Mucosa of rectum (tissue), 2 donors: Measurements from ENCODE around the gene LILRB2.
"Not testable (repeated sequence)": the region's sequence is repeated elsewhere in the genome, so short reads cannot be mapped to it uniquely, and the experiment has no call there.

ENCODE experiments used
- H3K27ac ChIP-seq, 2 donors: one replicate each; pipeline ENCODE4 v1.7.0; 2013; ENCODE audit warnings: inconsistent platforms in 2 of 2, low read depth in 2 of 2, low read length in 2 of 2
- H3K27me3 ChIP-seq, 2 donors: one replicate each; pipeline ENCODE4 v1.7.0; 2013; ENCODE audit warnings: low read length in 2 of 2; ENCODE audit not compliant: control insufficient read depth in 2 of 2, insufficient read depth in 2 of 2
- H3K36me3 ChIP-seq, 2 donors: one replicate each; pipeline ENCODE4 v1.7.0; 2013; ENCODE audit warnings: low read length in 2 of 2; ENCODE audit not compliant: control insufficient read depth in 2 of 2, insufficient read depth in 2 of 2
- H3K4me1 ChIP-seq, 2 donors: one replicate each; pipeline ENCODE4 v1.7.0; 2013; ENCODE audit warnings: low read length in 2 of 2, mild to moderate bottlenecking in 1 of 2; ENCODE audit not compliant: control insufficient read depth in 2 of 2, insufficient read depth in 2 of 2
- H3K4me3 ChIP-seq, 2 donors: one replicate each; pipeline ENCODE4 v1.7.0; 2013; ENCODE audit warnings: low read length in 2 of 2
- H3K9ac ChIP-seq, 2 donors: one replicate each; pipeline ENCODE4 v1.7.0; 2013; ENCODE audit warnings: low read length in 2 of 2, low read depth in 1 of 2, mild to moderate bottlenecking in 1 of 2
- H3K9me3 ChIP-seq, 2 donors: one replicate each; pipeline ENCODE4 v1.7.0; 2013; ENCODE audit warnings: low read length in 2 of 2; ENCODE audit not compliant: control insufficient read depth in 2 of 2
- donor health status: healthy.
- donor health status: Normal muscosa, but diverticular disease.

Gene LILRB2

DNA sequence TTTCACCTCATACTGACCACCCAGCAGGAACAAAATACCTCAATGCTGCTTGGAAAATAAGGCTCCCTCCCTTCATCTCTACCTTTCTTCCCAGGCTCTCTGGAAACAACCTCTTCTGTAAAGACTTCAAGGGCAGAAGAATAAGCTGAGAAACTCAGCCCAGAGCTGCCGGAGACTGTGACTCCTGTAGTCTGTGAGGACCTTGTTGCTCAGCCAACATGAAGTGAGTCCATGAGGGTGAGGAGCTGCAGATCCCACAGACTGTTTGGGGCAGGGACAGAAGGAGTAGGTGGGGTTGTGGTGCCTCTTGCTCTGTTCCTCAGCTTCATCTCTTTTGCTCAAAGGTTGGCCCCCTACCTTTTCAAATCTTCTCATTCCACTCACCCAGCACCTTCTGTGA is 24.2 kb upstream of the LILRB2 start:
- Histone ChIP-seq H3K27ac (no peak overlapping the region), H3K9ac (no peak overlapping the region), H3K36me3 (no peaks in the 10 kb centered on the region), H3K27me3 (no peaks in the 10 kb centered on the region), H3K4me3 (no peak overlapping the region), H3K4me1 (no peaks in the 10 kb centered on the region), H3K9me3 (no peaks in the 10 kb centered on the region)

DNA sequence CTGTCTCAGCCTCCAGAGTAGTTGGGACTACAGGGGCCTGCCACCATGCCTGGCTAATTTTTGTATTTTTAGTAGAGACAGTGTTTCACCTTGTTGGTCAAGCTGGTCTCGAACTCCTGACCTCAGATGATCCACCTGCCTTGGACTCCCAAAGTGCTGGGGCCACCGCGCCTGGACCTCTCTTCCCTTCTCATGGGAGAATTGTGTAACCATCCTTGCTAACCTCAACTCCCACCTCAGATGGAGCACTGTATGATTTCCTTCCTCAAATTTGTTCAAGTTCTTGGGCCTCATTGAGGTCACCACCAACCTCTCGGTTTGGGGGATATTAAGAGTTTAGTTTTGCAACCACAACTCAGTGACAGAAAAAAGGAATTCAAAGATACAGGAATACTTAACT is 21.3 kb upstream of the LILRB2 start:
- Histone ChIP-seq H3K36me3 (no peaks in the 10 kb centered on the region), H3K4me3 (no peak overlapping the region), H3K9ac (no peak overlapping the region), H3K27me3 (no peaks in the 10 kb centered on the region), H3K27ac (no peak overlapping the region), H3K9me3 (no peaks in the 10 kb centered on the region), H3K4me1 (no peaks in the 10 kb centered on the region)

DNA sequence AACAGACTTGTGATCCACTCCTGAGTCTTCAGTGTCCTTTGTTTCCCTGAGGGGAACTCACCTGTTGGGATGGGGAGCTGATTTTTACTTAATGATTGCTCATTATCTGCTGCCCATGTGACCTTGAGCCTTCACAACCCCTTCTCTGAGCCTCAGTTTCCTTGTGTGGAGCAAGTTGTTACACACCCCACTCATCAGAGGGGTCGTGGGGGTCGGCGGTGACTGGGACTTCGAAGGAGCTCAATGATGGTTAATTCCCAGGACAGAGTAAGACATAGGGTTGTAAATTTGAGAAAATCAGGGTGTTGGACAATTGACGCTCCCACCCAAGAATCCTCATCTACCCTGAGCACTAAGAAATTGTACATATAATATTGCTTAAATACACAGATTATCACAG is 18.6 kb upstream of the LILRB2 start:
- Histone ChIP-seq H3K36me3 (no peaks in the 10 kb centered on the region), H3K27ac (no peak overlapping the region), H3K4me3 (no peak overlapping the region), H3K9ac (no peak overlapping the region), H3K27me3 (no peaks in the 10 kb centered on the region), H3K4me1 (no peaks in the 10 kb centered on the region), H3K9me3 (no peaks in the 10 kb centered on the region)

DNA sequence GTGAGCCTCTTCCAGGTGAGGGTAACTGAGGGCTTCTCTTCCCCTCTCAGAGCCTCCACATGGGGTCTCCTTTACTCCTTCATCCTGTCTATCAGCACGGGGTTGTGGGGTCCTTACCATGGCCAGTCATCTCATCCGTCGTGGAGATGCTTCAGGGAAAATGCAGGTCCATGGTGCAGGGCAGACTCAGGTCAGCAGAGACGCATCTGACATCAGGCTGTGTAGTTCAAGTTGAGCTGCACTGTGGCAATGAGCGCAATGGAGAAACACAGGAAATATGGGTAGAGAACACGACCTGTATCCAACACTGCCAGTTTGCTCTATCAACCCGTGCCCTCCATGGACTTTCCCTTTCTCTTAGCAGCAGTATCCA is 18.2 kb upstream of the LILRB2 start:
- H3K4me1 ChIP-seq = no peaks in the 10 kb centered on the region
- no peaks in the 10 kb centered on the region for H3K36me3 ChIP-seq
- no peak overlapping the region for H3K9ac ChIP-seq
- peaks cover 0 to under 1% of the 10 kb centered on the region in 2 donors for H3K27me3 ChIP-seq
- no peak overlapping the region for H3K27ac ChIP-seq
- H3K9me3 ChIP-seq = no peaks in the 10 kb centered on the region
- no peak overlapping the region for H3K4me3 ChIP-seq

DNA sequence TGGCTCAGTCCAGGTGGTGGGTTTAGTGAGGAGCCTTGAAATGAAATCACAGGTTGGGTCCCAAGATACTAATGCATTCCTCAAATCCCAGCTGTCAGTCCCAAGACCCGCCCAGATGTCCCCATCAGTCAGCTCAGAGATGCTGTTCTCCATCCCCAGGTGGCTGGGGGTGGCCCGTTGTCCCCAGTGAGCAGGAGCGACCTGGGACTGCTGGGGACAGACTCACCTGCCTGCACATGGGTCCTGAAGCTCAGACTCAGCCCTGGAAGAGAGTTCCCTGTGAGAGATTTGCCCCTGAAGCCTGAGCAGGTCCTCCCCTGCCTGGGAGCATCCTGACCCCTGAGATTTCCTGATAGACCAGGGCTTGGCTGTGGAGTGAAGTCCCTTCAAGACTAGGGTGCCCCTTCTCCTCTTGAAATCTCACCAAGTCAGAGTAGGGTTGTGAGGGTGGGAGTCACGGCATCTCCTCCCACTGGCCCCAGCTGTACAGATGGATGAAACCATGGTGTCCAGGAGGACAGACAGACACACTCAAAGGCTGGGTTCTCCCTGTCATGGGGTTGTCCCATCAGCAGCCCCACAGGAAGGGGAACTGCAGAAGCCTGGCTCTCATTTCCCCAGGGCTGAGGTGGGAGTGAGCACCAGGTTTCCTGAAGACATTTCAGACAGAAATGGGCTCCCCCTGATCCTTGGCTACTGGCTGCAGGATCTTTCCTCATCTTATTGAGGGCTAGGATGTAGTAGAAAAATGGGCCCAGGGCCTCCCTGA is 17.6 kb upstream of the LILRB2 start:
- Histone ChIP-seq H3K36me3 (no peaks in the 10 kb centered on the region), H3K27ac (no peak overlapping the region), H3K4me3 (no peak overlapping the region), H3K9ac (no peak overlapping the region), H3K4me1 (no peaks in the 10 kb centered on the region), H3K27me3 (peaks cover 0 to 4% of the 10 kb centered on the region in 2 donors), H3K9me3 (no peaks in the 10 kb centered on the region)

DNA sequence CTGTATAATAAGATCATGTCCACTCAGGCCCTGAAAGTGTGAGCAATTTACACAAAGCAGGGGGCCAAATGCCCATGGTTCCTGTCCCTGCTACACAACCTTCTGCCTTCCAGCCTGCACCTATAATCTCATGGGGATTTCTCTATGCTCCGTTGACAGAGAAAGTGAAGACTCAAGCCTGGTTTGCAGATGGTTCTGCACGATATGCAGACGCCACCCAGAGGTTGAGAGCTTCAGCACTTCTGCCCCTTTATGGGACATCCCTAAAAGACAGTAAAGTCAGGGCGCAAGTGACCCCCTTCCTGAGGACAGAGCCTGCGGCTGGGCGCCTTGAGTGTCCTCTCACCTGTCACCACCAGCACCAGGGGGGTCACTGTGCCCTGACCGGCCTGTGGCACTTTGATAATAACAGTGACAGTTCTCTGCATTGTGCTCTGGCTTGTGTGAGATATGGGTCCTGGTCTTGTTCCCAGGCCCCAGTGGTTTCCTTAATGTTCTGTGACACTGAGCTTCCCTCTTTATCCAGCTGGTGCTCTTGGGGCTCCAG is 16.9 kb upstream of the LILRB2 start:
- H3K9ac ChIP-seq = no peak overlapping the region
- H3K36me3 ChIP-seq = no peaks in the 10 kb centered on the region
- H3K4me1 ChIP-seq = no peaks in the 10 kb centered on the region
- peaks cover 0 to 4% of the 10 kb centered on the region in 2 donors for H3K27me3 ChIP-seq
- H3K27ac ChIP-seq = no peak overlapping the region
- no peaks in the 10 kb centered on the region for H3K9me3 ChIP-seq
- H3K4me3 ChIP-seq = no peak overlapping the region

DNA sequence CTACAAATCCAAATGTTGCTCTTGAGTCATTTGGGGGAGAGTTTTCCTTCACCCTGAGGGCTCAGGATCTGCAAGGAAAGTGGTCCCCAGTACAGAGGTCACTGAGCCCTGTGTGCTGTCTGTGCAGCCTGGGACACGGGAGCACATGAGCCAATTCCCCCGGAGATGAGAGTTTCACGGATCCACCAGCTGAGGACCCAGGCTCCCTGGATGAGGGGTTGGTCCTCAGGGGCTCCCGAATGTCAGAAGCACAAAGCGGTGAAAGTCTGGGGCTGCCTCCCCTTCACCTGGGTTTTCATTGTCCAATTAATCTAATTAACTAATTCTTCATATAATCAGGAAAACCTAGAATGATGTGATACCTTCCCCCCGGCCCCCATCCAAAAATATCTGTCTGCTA is 13.6 kb upstream of the LILRB2 start:
- H3K9me3 ChIP-seq = no peaks in the 10 kb centered on the region
- H3K27me3 ChIP-seq = peaks cover 0 to 4% of the 10 kb centered on the region in 2 donors

DNA sequence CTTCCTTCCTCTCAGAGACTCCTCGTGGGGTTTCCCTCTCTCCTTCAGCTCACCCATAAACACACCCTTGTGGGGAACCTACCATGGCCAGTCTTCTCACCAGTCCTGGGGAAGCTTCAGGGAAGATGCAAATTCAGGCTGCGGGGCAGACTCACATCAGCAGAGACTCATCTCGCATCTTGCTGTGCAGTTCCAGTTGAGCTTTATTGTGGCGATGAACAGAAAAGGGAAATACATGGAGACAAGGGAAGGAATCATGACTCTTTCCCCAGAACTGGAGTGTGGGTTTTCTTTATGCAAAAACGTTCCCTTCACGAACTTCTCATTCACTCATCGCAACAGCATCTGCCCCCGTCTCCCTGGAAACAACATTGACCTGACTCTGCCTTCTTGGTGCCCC is 8.2 kb upstream of the LILRB2 start:
- H3K27ac ChIP-seq, H3K9ac ChIP-seq, H3K9me3 ChIP-seq, H3K4me1 ChIP-seq, H3K4me3 ChIP-seq, H3K36me3 ChIP-seq, H3K27me3 ChIP-seq: not testable (repeated sequence)

More for the DNA sequence above, 13.6 kb upstream of the LILRB2 start:
- Histone ChIP-seq H3K4me1 (no peaks in the 10 kb centered on the region), H3K36me3 (no peaks in the 10 kb centered on the region), H3K4me3 (no peak overlapping the region), H3K9ac (no peak overlapping the region), H3K27ac (no peak overlapping the region)

DNA sequence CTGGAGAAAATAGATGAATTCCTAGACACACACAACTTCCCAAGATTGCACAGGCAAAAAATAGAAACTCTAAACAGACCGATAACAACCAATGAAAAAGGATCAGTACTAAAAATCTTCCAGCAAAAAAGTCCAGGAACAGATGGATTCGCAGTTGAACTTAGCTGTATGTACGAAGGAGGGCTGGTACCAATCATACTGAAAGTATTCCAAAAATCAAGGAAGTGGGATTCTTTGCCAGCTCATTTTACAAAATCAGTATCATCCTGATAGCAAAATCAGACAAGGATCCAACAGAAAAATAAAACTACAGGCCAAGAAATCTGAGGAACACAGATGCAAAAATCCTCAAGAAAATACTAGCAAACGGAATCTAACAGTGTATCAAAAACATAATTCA is 6.5 kb upstream of the LILRB2 start:
- H3K4me3 ChIP-seq = no peak overlapping the region
- H3K4me1 ChIP-seq = peaks cover 0 to 2% of the 10 kb centered on the region in 2 donors
- no peaks in the 10 kb centered on the region for H3K36me3 ChIP-seq
- H3K9ac ChIP-seq = no peak overlapping the region
- H3K27ac ChIP-seq = no peak overlapping the region
- no peaks in the 10 kb centered on the region for H3K27me3 ChIP-seq
- no peaks in the 10 kb centered on the region for H3K9me3 ChIP-seq

DNA sequence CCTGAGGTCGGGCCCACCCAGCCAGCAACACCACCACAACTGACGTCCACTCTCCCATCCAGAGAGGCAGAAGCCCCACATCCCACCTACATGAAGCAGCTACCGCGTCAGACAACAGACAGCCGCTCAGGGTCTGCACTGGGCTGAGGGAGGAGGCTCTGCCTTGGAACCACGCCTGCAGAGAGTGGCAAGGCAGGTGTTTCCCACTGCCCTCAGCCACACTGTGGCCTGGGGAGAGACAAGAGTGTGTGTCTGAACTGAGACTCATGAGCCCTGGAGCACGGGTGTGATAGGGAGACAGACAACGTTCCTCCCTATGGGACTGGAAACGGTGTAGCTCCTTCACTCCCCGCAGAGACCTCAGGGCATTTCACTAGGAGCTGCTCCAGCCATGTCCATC is 5.4 kb upstream of the LILRB2 start:
- H3K9ac ChIP-seq, H3K4me1 ChIP-seq, H3K36me3 ChIP-seq, H3K27ac ChIP-seq, H3K4me3 ChIP-seq, H3K27me3 ChIP-seq, H3K9me3 ChIP-seq: not testable (repeated sequence)
